Measurements from ENCODE around the gene ADAMTS2.

Gene ADAMTS2

GRCh38 chr5:179272326-179273072, 72.8 kb downstream of the ADAMTS2 start:
- H3K4me3 ChIP-seq (ENCODE audit: low read depth, low read length), result no peak overlapping the region
- TF ChIP-seq CTCF (IDR thresholded peaks at IDR 0.05; ENCODE audit: low read depth, low read length), result no peak

GRCh38 chr5:179271821-179272325, 73.4 kb downstream of the ADAMTS2 start:
- H3K4me3 ChIP-seq (ENCODE audit: low read depth, low read length), result no peak overlapping the region
- TF ChIP-seq CTCF (IDR thresholded peaks at IDR 0.05; ENCODE audit: low read depth, low read length), result no peak

- H3K4me3 ChIP-seq (ENCODE audit: low read depth, low read length), result no peak overlapping the region
- TF ChIP-seq CTCF (IDR thresholded peaks at IDR 0.05; ENCODE audit: low read depth, low read length), result no peak
Measured at GRCh38 chr5:179271428-179271734, 73.9 kb downstream of the ADAMTS2 start.

GRCh38 chr5:179270581-179271427, 74.5 kb downstream of the ADAMTS2 start:
- no peak for TF ChIP-seq CTCF (IDR thresholded peaks at IDR 0.05; ENCODE audit: low read depth, low read length)
- no peak overlapping the region for H3K4me3 ChIP-seq (ENCODE audit: low read depth, low read length)

GRCh38 chr5:179269781-179270543, 75.3 kb downstream of the ADAMTS2 start:
- no peak overlapping the region for H3K4me3 ChIP-seq (ENCODE audit: low read depth, low read length)
- TF ChIP-seq CTCF (IDR thresholded peaks at IDR 0.05; ENCODE audit: low read depth, low read length), result no peak

GRCh38 chr5:179268966-179269693, 76.1 kb downstream of the ADAMTS2 start:
- no peak overlapping the region for H3K4me3 ChIP-seq (ENCODE audit: low read depth, low read length)

More at GRCh38 chr5:179268966-179269693, 76.1 kb downstream of the ADAMTS2 start:
- TF ChIP-seq CTCF (IDR thresholded peaks at IDR 0.05; ENCODE audit: low read depth, low read length), result no peak

All from WI38 (cell line).